Right hindlimb (tissue), 1 donor: ENCODE measurements around the gene FRMD3.

Experiments
- DNase-seq: peaks from one replicate; pipeline ENCODE4 v3.0.0-alpha.2; 2018

The FRMD3 gene

GRCh38 chr9:83538172-83538889 is at the start of gene FRMD3:
Gene FRMD3, minus strand, starts transcription at chr9:83538401. Its CDS starts 170 bp downstream, at chr9:83538231.
- DNase-seq = peak; percentile 87

GRCh38 chr9:83584995-83585394 is 46.8 kb upstream of the FRMD3 start:
- DNase-seq = no peak

- peak; percentile 69 for DNase-seq
Measured at GRCh38 chr9:83583151-83584014, 45.2 kb upstream of the FRMD3 start.

GRCh38 chr9:83582029-83582428 is 43.8 kb upstream of the FRMD3 start:
- no peak for DNase-seq

GRCh38 chr9:83574482-83574881 is 36.3 kb upstream of the FRMD3 start:
- DNase-seq = no peak

- DNase-seq = peak; percentile 30
Measured at GRCh38 chr9:83572524-83572923, 34.3 kb upstream of the FRMD3 start.

GRCh38 chr9:83570359-83570758 is 32.2 kb upstream of the FRMD3 start:
- no peak for DNase-seq

GRCh38 chr9:83569326-83569725 is 31.1 kb upstream of the FRMD3 start:
- DNase-seq = no peak

GRCh38 chr9:83563360-83563759 is 25.2 kb upstream of the FRMD3 start:
- DNase-seq = no peak

GRCh38 chr9:83560169-83560826 is 22.1 kb upstream of the FRMD3 start:
- no peak for DNase-seq

GRCh38 chr9:83557771-83558170 is 19.6 kb upstream of the FRMD3 start:
- DNase-seq = no peak

- no peak for DNase-seq
Measured at GRCh38 chr9:83557317-83557716, 19.1 kb upstream of the FRMD3 start.

GRCh38 chr9:83554278-83554677 is 16.1 kb upstream of the FRMD3 start:
- DNase-seq = no peak

GRCh38 chr9:83544002-83544698 is 5.9 kb upstream of the FRMD3 start:
- no peak for DNase-seq

GRCh38 chr9:83538890-83539238 is 663 bp upstream of the FRMD3 start:
- no peak for DNase-seq

- no peak for DNase-seq
Measured at GRCh38 chr9:83537331-83538171, 650 bp downstream of the FRMD3 start.

- DNase-seq = no peak
Measured at GRCh38 chr9:83536332-83536731, 1.9 kb downstream of the FRMD3 start.

- DNase-seq = no peak
Measured at GRCh38 chr9:83535736-83536135, 2.5 kb downstream of the FRMD3 start.

GRCh38 chr9:83533296-83533695 is 4.9 kb downstream of the FRMD3 start:
- no peak for DNase-seq

- no peak for DNase-seq
Measured at GRCh38 chr9:83526901-83527300, 11.3 kb downstream of the FRMD3 start.

- no peak for DNase-seq
Measured at GRCh38 chr9:83526211-83526610, 12.0 kb downstream of the FRMD3 start.

- no peak for DNase-seq
Measured at GRCh38 chr9:83523684-83524083, 14.5 kb downstream of the FRMD3 start.
